Activated CD8-positive, alpha-beta T cell treated with anti-CD3 and anti-CD28 coated beads for 36 hours (primary cell): ENCODE data around the gene C19orf12. TPM values are rescaled to one million over a fixed set of nuclear protein-coding genes. Genes with fewer than 3 reads are reported as not detected.
A peak's percentile ranks its signal among the peaks of the same experiment; 100 is the strongest.

Source experiments
- ATAC-seq: fragments of 200-7000 bp; cut with Tn5 transposase; one replicate; pipeline ENCODE4 v1.10.0; 2021; ENCODE audit warnings: mild to moderate bottlenecking, moderate library complexity
- CTCF ChIA-PET: fragments of 350-600 bp; sonication (Branson Sonifier 250); formaldehyde crosslinking; loops from one replicate; lab custom pipeline; 2021; ENCODE audit warnings: antibody characterized with exemption; lab: Charles Lee
- POLR2A ChIA-PET: fragments of 350-600 bp; sonication (Branson Sonifier 250); formaldehyde crosslinking; loops from one replicate; lab custom pipeline; 2021; ENCODE audit warnings: antibody characterized with exemption; lab: Charles Lee
- DNase-seq: peaks from one replicate; pipeline ENCODE4 v3.0.0-alpha.2; 2020
- H3K27ac Mint-ChIP-seq: one replicate; pipeline ENCODE4 v1.8.0; 2021; ENCODE audit warnings: mild to moderate bottlenecking, mixed read lengths
- H3K27me3 Mint-ChIP-seq: one replicate; pipeline ENCODE4 v1.8.0; 2021; ENCODE audit warnings: mixed read lengths
- H3K36me3 Mint-ChIP-seq: one replicate; pipeline ENCODE4 v1.8.0; 2021; ENCODE audit warnings: low read depth, mixed read lengths
- H3K4me1 Mint-ChIP-seq: one replicate; pipeline ENCODE4 v1.8.0; 2021; ENCODE audit warnings: low read depth, mixed read lengths
- H3K4me3 Mint-ChIP-seq: one replicate; pipeline ENCODE4 v1.8.0; 2021; ENCODE audit warnings: mild to moderate bottlenecking, moderate library complexity, mixed read lengths
- H3K9me3 Mint-ChIP-seq: one replicate; pipeline ENCODE4 v1.8.0; 2021; ENCODE audit warnings: mixed read lengths
- intact Hi-C: fragments of 100-400 bp; cut with micrococcal nuclease; formaldehyde crosslinking; loops from one replicate; pipeline ENCODE4 v1.10.0; 2022
- total RNA-seq, 2 experiments: library from RNA; stranded (reverse); gene quantifications; one replicate each; pipeline ENCODE4 v1.2.3, GENCODE V29; 2021
- TF ChIP-seq, protein P1 (sequence below): fragments of 200-600 bp; IDR thresholded peaks from one replicate; pipeline ENCODE4 v1.8.0; 2022; ENCODE audit warnings: antibody characterized with exemption, mild to moderate bottlenecking

The C19orf12 gene
- total RNA-seq = 10 to 100 TPM; 33.3 to 36.6 TPM

DNA sequence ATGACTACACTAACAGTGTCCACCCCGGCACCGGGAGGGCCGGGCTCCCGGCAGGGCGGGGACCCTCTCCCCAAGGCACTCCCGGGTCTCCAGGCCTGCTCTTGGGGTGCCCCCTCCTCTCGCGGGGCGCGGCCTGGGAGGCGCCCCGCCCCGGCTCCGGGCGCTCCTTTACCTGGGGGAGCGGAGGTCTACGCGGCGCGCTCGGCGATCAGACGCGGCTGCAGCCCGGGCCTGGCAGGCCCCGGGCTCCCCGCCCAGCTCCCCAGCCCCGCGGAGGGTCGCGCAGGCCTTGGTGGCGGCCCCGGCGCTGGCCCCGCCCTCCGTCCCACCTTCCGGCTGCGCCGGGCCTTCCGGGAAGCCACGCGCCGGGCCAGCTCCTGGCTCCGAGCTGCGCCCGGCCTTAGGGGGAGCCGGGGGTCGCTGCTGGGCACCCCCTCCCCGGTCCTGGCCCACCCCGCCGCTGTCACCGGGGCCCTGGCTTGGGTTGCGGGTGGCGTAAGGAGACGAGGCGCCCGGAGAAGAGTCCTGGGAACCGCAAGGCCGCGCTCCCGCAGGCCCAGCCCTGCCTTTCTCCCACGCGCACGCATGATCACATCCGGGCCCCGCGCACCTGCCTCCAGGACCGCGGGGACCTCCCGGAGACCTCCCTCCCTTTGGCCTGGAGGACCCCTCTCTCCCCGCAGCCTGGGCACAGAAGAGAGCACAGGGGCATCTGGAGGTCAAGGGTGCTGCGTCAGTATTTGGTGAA lies at the start of gene C19orf12:
Gene C19orf12 (minus strand): TSS at position 309 of the 748 bp plus-strand sequence. CDS start 6,848 bp downstream, outside the sequence.
- peak; percentile 62 for ATAC-seq

DNA sequence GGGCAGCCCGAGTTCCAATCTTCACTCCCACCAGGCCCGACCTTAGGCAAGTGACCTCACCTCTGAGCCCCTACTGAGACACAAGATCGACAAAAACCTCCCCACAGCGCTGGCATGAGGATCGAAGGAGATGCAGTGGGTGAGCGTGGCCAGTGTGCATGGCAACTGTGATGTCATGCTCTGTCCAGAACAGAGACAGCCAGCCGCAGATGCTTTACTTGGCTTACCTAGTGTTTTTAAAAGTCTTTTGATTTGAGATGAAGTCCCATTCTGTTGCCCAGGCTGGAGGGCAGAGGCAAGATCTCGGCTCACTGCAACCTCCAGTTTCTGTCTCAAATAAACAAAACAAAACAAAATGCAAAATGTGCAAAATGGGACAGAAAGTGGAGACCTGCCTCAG lies 49.3 kb upstream of the C19orf12 start:
- H3K27me3 Mint-ChIP-seq = no peaks in the 10 kb centered on the region
- DNase-seq (no peak), ATAC-seq (no peak)
- intact Hi-C loops = loop anchor here (10.0 kb wide), 1 partner anchor 110 kb away; no protein-coding TSS in a partner anchor
- ChIA-PET POLR2A (no interaction called here), CTCF (no interaction called here)
- no peak overlapping the region for H3K27ac Mint-ChIP-seq
- peaks cover 2% of the 10 kb centered on the region for H3K4me1 Mint-ChIP-seq
- no peak overlapping the region for H3K4me3 Mint-ChIP-seq
- H3K9me3 Mint-ChIP-seq = no peaks in the 10 kb centered on the region
- TF ChIP-seq, protein P1, sequence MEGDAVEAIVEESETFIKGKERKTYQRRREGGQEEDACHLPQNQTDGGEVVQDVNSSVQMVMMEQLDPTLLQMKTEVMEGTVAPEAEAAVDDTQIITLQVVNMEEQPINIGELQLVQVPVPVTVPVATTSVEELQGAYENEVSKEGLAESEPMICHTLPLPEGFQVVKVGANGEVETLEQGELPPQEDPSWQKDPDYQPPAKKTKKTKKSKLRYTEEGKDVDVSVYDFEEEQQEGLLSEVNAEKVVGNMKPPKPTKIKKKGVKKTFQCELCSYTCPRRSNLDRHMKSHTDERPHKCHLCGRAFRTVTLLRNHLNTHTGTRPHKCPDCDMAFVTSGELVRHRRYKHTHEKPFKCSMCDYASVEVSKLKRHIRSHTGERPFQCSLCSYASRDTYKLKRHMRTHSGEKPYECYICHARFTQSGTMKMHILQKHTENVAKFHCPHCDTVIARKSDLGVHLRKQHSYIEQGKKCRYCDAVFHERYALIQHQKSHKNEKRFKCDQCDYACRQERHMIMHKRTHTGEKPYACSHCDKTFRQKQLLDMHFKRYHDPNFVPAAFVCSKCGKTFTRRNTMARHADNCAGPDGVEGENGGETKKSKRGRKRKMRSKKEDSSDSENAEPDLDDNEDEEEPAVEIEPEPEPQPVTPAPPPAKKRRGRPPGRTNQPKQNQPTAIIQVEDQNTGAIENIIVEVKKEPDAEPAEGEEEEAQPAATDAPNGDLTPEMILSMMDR = no peak
- H3K36me3 Mint-ChIP-seq = no peaks in the 10 kb centered on the region

More for the DNA sequence above, at the start of gene C19orf12:
- Mint-ChIP-seq H3K27me3 (no peaks in the 10 kb centered on the region), H3K27ac (peak within 1 kb of the TSS; percentile 98), H3K4me1 (peaks cover 46% of the 10 kb centered on the region), H3K9me3 (no peaks in the 10 kb centered on the region), H3K4me3 (peak within 1 kb of the TSS; percentile 97), H3K36me3 (peaks cover 34% of the 10 kb centered on the region)
- TF ChIP-seq, protein P1 = no peak
- DNase-seq = peak; percentile 75
- ChIA-PET POLR2A (interaction anchor here (1.1 to 4.6 kb wide), 17 partner anchors 10 to 227 kb away, joined by 3 to 49 read pairs (median 6); partner anchors contain the start of genes POP4 and URI1), CTCF (interaction anchor here (0.7 to 20.7 kb wide), 15 partner anchors 8 to 156 kb away, joined by 3 to 300 read pairs (median 9); partner anchors contain the start of genes PLEKHF1 and POP4)
- intact Hi-C loops = no loop called here

DNA sequence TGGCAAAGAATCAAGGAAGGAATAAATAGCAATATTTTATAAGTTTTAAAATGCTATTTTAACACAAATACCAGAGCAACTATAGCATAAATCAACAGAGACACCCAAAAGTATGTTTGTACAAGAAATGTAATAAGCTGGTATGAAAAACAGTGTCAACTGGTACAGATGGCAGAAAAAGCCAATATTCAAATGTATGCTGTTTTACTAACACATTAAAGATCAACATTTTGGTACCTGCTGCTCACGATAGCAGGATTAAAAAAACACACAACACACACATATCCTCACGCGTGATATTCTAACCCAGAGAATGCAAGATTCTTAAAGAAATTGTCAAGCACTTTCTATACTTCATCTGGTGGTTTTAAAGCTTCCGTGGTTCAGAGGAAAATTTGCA lies 48.1 kb upstream of the C19orf12 start:
- ATAC-seq (no peak), DNase-seq (no peak)
- Mint-ChIP-seq H3K27me3 (no peaks in the 10 kb centered on the region), H3K36me3 (no peaks in the 10 kb centered on the region), H3K9me3 (no peaks in the 10 kb centered on the region), H3K27ac (no peak overlapping the region), H3K4me1 (peaks cover 2% of the 10 kb centered on the region), H3K4me3 (no peak overlapping the region)
- POLR2A ChIA-PET = no interaction called here
- intact Hi-C loops = loop anchor here (10.0 kb wide), 1 partner anchor 112 kb away; no protein-coding TSS in a partner anchor
- TF ChIP-seq, protein P1 = no peak
- CTCF ChIA-PET = interaction anchor here (0.8 to 4.9 kb wide), 3 partner anchors 8 to 110 kb away, joined by 3 to 33 read pairs (median 3); no protein-coding TSS in a partner anchor

DNA sequence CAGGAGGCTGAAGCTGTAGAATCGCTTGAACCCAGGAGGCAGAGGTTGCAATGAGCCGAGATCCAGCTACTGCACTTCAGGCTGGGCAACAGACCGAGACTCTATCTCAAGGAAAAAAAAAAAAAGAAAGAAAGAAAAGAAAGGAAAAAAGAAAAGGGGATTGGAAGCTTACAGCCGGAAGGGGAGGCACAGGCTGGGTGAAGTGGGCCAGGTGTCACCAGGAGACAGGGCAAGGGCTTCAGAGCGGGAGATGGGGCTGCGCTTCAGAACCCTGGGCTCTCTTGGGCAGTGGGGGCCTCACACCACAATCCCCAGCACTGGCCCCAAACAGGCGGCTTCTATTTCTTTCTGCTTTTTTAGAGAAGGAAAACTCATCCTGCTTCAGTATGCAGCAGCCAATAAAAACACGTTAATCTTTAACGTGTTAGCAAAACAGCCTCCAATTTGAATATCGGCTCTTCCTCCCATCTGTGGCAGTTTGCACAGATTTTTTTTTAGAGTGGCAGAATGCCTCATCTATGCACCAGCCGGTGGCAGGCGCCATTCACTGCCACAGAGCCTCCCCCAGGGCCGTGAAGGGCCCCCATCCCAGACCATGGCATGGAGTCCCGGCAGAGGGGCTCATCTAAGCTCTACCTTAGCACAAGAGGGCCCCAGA lies 46.6 kb upstream of the C19orf12 start:
- H3K9me3 Mint-ChIP-seq = no peaks in the 10 kb centered on the region
- no peak for DNase-seq
- POLR2A ChIA-PET = interaction anchor here (0.7 to 1.1 kb wide), 2 partner anchors 35 to 111 kb away, joined by 3 read pairs; no protein-coding TSS in a partner anchor

More for the DNA sequence above, 46.6 kb upstream of the C19orf12 start:
- H3K4me3 Mint-ChIP-seq = no peak overlapping the region
- ATAC-seq = no peak
- TF ChIP-seq, protein P1 = no peak
- no peaks in the 10 kb centered on the region for H3K27me3 Mint-ChIP-seq
- CTCF ChIA-PET = interaction anchor here (0.8 to 5.1 kb wide), 8 partner anchors 9 to 112 kb away, joined by 3 to 78 read pairs (median 5); no protein-coding TSS in a partner anchor
- no peak overlapping the region for H3K27ac Mint-ChIP-seq
- H3K4me1 Mint-ChIP-seq = peaks cover 2% of the 10 kb centered on the region
- no peaks in the 10 kb centered on the region for H3K36me3 Mint-ChIP-seq
- intact Hi-C loops = loop anchor here (10.0 kb wide), 1 partner anchor 113 kb away; no protein-coding TSS in a partner anchor
